ENCODE measurements around the gene GUCY1A1.
"Not testable (repeated sequence)": the region's sequence is repeated elsewhere in the genome, so short reads cannot be mapped to it uniquely, and the experiment has no call there.

Gene GUCY1A1, protein sequence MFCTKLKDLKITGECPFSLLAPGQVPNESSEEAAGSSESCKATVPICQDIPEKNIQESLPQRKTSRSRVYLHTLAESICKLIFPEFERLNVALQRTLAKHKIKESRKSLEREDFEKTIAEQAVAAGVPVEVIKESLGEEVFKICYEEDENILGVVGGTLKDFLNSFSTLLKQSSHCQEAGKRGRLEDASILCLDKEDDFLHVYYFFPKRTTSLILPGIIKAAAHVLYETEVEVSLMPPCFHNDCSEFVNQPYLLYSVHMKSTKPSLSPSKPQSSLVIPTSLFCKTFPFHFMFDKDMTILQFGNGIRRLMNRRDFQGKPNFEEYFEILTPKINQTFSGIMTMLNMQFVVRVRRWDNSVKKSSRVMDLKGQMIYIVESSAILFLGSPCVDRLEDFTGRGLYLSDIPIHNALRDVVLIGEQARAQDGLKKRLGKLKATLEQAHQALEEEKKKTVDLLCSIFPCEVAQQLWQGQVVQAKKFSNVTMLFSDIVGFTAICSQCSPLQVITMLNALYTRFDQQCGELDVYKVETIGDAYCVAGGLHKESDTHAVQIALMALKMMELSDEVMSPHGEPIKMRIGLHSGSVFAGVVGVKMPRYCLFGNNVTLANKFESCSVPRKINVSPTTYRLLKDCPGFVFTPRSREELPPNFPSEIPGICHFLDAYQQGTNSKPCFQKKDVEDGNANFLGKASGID

GRCh38 chr4:155666344-155667221 is at the start of gene GUCY1A1:
Gene GUCY1A1, plus strand, starts transcription at chr4:155666848. Its CDS starts 30,020 bp downstream, at chr4:155696868.
- no peak for DNase-seq

GRCh38 chr4:155617296-155617695 is 49.4 kb upstream of the GUCY1A1 start:
- no peak for DNase-seq

DNA sequence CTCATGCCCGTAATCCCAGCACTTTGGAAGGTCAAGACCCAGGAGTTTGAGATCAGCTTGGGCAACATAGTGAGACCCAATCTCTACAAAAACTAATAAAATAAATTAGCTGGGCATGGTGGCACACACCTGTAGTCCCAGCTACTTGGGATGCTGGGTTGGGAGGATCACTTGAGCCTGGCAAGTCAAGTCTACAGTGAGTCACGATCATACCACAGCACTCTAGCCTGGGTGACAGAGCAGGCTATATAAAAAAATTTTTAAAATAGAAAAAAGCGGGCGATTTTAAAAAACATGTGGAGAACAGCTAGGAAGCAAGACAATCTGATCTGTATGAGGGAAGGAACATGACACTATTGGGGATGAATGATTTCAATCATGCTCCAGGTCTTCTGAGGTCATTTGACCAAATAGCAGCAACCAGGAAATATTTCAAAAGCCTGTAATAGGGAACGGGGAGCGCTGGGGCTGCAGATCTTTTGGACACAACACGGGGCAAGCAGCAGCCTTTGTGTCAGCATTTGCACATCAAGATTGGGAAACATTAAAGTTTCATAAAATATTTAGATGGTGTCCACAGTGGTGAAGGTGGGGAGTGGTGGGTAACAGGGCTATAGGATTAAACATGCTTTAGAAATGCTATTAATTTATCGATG is 48.3 kb upstream of the GUCY1A1 start:
- DNase-seq, result no peak

- DNase-seq, result no peak
Measured at GRCh38 chr4:155620637-155621036, 46.0 kb upstream of the GUCY1A1 start.

GRCh38 chr4:155624478-155624877 is 42.2 kb upstream of the GUCY1A1 start:
- DNase-seq, result no peak

DNA sequence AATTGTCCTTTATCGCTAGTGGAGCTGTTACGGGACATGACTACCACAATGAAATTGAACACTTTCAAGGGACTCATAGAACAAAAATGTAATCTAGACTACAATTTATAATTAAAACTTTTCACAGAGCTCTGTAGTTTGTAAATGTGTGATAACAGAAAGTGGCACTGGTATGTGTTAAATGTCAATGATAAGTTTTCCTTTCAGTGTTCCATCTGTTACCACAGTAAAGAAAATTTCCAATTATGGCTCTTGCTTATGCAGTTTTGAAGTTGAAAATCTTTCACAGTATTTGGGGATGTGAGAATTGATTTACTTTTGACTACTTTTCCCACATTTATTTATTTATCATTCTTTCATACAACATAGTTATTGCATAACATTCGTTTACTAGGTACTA is 40.1 kb upstream of the GUCY1A1 start:
- DNase-seq, result no peak

DNA sequence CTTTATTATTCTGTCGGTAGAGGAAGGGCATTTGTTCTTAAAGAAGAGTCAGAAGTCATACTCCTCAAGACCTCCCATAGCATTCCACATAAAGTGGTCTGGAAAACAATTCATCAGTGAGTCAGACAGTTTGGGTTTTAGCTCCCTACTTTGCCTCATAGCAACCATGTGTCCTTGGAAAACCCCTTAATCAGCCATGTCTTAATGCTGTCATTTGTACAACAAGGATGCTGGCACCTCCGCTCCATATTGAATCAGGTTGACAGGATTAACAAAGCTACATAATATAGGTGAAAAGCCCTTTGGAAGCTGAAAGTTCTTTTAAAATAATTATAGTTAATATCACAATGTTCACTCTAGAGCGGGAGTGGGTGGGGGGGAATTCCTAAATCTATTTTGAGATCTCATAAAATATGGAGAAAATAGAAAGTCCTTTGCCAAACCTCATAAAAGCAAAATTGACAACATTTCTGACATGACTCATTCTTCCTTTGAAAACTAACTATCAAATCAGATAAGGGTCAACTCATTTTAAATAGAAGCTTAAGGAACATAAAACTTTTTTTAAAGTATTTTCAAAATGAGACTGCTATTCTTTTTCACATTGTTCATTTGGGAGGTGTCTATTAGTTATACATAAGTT is 37.3 kb upstream of the GUCY1A1 start:
- DNase-seq, result no peak

- no peak for DNase-seq
Measured at GRCh38 chr4:155629956-155630355, 36.7 kb upstream of the GUCY1A1 start.

- DNase-seq, result no peak
Measured at GRCh38 chr4:155632310-155632840, 34.3 kb upstream of the GUCY1A1 start.

- no peak for DNase-seq
Measured at GRCh38 chr4:155638195-155638965, 28.3 kb upstream of the GUCY1A1 start.

DNA sequence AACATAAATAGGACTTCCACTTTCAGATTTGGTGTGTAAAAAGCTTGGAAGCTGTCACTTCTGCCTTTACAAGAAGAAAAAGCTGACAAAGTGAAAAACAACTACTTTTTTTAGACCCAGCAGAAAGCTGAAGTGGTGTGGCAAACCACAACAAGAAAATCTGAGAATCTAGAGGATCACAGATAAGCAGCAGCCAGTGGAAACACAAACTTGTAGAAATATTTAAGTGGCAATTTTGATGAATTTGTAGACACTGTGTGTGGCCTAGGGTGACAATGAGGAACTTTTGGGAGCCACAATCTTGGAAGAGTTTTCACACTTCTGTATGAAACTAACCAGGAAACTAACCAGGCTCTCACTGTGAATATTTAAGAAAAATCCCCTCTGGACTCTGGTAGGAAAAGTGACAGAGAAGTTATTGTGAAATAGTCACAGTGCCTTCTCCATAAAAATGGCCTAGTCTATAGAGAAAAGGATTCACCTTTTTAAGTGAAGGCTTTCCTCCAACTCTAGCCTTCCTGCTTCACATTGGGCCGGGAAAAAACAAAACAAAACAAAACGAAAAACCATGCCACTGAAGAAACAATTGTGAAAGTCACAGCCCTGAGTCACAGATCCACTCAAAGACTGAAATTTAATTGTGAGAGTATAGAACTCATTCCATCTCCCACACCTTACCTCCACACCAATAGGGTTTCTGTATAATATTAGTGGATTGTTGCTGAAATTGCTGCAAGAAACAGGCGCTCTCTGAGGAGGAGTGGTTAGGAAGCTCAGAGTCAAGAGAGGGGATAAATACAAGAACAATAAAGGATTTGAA is 26.7 kb upstream of the GUCY1A1 start:
- DNase-seq, result no peak

- DNase-seq, result no peak
Measured at GRCh38 chr4:155640751-155641150, 25.9 kb upstream of the GUCY1A1 start.

DNA sequence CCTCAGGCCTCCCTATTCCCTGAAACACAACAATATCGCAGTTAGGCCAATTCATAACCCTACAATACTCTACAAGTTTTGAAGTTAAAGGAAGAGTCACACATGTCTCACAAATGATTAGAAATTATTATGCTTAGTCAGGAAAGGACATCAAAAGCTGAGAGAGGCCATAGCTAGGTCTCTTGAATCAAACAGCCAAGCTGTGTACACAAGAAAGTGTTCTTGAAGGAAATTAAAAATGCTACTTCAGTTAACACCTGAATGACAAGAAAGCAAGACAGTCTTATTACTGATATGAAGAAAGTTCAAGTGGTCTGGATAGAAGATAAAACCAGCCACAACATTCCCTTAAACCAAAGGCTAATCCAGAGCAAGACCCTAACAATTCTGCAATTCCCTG is 23.6 kb upstream of the GUCY1A1 start:
- DNase-seq, result no peak

DNA sequence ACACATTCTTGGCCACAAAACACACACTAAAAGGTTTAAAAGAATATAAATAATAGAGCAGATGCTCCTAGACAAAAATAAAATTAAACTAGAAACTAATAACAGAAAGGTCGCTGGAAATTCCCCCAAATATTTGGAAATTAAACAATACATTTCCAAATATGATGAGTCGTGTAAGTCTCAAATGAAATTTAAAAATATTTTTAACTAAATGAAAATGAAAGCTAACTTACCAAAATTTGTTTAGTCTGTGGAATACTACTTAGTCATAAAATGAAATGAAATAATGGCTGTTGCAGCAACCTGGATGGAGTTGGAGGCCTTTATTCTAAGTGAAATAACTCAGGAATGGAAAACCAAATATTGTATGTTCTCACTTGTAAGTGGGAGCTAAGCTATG is 20.6 kb upstream of the GUCY1A1 start:
- DNase-seq, result no peak

DNA sequence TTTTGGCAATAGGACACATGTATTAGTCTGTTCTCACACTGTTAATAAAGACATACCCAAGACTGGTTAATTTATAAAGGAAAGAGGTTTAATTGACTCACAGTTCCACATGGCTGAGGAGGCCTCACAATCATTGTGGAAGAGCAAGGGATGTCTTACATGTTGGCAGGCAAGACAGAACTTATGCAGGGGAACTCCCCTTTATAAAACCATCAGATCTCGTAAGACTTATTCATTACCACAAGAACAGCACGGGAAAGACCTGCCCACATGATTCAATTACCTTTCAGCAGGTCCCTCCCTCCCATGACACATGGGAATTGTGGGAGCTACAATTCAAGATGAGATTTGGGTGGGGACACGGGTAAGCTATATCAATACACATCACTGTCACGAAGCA is 15.9 kb upstream of the GUCY1A1 start:
- DNase-seq, result not testable (repeated sequence)

DNA sequence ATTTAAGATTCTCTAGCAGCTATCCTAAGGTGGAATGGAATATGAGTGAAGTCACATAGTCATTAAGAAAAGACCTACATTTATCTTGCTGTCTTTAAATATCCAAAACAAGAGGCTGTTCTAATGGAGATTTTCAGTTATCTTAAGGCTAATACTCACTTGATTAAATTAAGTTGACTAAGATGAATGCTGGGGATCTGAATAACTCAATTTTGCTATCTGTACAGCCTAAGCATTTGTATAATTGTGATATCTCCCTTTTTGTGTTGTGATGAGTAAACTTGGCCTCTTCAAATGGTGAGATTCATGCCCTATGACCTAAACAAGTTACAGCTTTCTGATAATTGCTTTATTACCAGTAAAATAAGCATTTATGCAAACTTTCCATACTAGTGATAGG is 13.6 kb upstream of the GUCY1A1 start:
- no peak for DNase-seq

DNA sequence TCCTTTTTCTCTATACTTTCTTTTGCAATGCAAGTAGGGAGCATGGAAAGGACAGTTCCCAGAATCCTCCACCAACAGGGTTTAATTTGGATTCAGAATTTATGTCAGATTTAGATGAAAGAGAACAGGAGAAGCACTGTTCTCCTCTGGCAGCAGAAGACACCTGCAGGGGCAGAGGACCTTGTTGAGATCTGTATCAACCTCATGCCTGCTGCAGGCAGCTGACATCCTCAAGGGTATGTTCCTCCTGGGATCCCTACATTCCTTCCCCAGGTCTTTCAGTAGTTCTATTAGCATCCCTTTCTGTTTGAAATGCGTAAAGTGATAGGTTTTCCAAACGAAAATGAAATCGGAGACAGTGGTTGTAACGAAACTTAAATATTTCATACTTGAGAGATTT is 10.6 kb upstream of the GUCY1A1 start:
- no peak for DNase-seq

DNA sequence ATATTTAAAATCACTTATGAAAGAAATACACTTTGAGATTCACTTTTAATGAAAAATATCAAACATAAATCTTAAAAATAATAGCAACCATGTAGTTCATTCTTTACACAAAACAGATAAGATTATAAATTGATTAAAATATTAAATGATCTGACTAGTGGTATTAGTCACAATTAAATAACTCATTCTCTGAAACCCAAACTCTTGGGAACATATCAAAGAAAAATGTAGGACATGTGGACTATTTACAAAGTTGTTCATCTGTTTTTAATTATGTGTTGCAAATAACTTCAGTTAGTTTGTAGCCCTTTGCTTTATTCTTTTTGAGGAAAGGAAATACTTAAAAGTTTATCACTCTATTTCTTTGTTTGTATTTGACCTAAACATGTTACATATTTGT is 9.5 kb upstream of the GUCY1A1 start:
- DNase-seq, result no peak

DNA sequence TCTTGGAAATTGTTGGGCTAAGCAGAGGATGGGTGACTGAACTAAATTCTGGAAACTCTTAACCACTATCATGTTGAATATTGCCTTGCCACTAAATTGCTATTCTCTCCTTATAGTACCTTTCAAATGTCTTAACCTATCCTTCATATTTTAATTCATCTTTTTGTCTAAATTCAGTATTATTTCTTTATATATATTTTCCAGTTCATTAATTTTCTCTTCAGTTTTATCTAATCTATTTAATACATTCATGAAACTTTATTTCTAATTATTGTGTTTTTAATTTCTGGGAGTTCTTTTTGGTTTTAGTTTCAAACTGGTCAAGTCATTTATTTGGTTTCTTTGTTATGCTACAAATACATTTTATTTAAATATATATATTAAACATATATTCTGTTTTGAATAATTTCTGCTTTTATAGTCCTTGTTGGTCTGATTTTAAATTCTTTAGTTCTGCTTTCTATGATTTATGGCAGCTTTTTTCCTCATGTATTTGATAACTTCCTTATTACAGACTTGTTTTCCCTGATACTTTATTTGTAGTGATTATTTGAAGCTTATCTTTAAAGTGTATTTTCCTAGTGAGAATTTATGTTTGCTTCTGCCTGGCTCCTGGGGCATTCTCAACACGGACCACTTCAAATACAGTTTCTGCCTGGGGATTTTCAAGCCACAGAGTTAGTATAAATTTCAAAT is 8.5 kb upstream of the GUCY1A1 start:
- no peak for DNase-seq

DNA sequence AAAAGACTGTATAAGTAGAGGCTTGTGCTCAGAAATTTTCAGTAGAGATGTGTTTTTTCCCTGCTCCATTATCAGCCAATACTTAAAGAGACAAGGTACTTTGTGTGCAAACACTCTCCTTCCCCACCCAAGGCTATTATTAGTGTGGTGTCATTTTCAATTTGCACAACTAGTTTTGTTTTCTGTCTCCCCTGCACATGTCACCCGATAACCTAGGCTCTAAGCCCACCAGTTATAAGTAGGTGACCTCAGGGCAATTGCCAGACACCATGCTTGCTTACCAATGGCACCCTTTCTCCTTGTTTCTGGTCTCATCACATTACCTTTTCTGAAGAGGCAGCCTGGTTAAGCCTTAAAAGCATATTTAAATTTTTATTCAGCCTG is 8.0 kb upstream of the GUCY1A1 start:
- no peak for DNase-seq
